PC-3 (cell line): Measurements from ENCODE around the gene NFKBIA. TPM values are rescaled to one million over a fixed set of nuclear protein-coding genes. Genes with fewer than 3 reads are reported as not detected.

ENCODE experiments used
- ATAC-seq: fragments of 200-7000 bp; cut with Tn5 transposase; 2 replicates; pipeline ENCODE4 v1.9.1; 2020; ENCODE audit warnings: mild to moderate bottlenecking, moderate library complexity
- BruUV-seq: library from RNA; stranded (reverse); fragments of 400-500 nt; replicated peaks from 2 replicates; lab custom pipeline; 2021; lab: Mats Ljungman, UMichigan
- CTCF ChIA-PET: fragments of 300-600 bp; sonication (Branson Sonifier 250); formaldehyde crosslinking; loops from one replicate; lab custom pipeline; 2022; ENCODE audit warnings: antibody characterized with exemption; lab: Charles Lee
- POLR2A ChIA-PET: fragments of 300-600 bp; sonication (Branson Sonifier 250); formaldehyde crosslinking; loops from one replicate; lab custom pipeline; 2022; ENCODE audit warnings: antibody characterized with exemption; ENCODE audit not compliant: unreplicated experiment; lab: Charles Lee
- DNase-seq: peaks from one replicate; pipeline ENCODE4 v3.0.0-alpha.2; 2015
- H2AFZ ChIP-seq: fragments of 300-600 bp; sonication (generic); 2 replicates; pipeline ENCODE4 v1.6.0; 2016; ENCODE audit warnings: antibody characterized with exemption, low read length
- H3F3A ChIP-seq: fragments of 300-600 bp; sonication (generic); one replicate; pipeline ENCODE4 v1.6.0; 2017; ENCODE audit warnings: antibody characterized with exemption, low read length, control low read depth, mild to moderate bottlenecking; ENCODE audit not compliant: unreplicated experiment
- H3K27ac ChIP-seq: fragments of 300-600 bp; sonication (generic); 2 replicates; pipeline ENCODE4 v1.5.1; 2016; ENCODE audit warnings: mild to moderate bottlenecking, low read length
- H3K27me3 ChIP-seq: fragments of 300-600 bp; sonication (generic); 2 replicates; pipeline ENCODE4 v1.6.1; 2016; ENCODE audit warnings: low read length, mixed read lengths
- H3K36me3 ChIP-seq: fragments of 300-600 bp; sonication (generic); 2 replicates; pipeline ENCODE4 v1.6.1; 2016; ENCODE audit warnings: low read depth, mixed run types, low read length, mixed read lengths
- H3K4me1 ChIP-seq: fragments of 300-600 bp; sonication (generic); 2 replicates; pipeline ENCODE4 v1.5.1; 2016; ENCODE audit warnings: low read length; ENCODE audit not compliant: insufficient read depth
- H3K4me2 ChIP-seq: fragments of 300-600 bp; sonication (generic); 2 replicates; pipeline ENCODE4 v1.6.0; 2016; ENCODE audit warnings: low read length
- H3K4me3 ChIP-seq: fragments of 300-600 bp; sonication (generic); 2 replicates; pipeline ENCODE4 v1.5.1; 2016; ENCODE audit warnings: mild to moderate bottlenecking, low read length, mixed read lengths
- H3K79me2 ChIP-seq: fragments of 300-600 bp; sonication (generic); 2 replicates; pipeline ENCODE4 v1.6.1; 2017; ENCODE audit warnings: low read length, mixed read lengths
- H3K9ac ChIP-seq: fragments of 300-600 bp; sonication (generic); 2 replicates; pipeline ENCODE4 v1.6.0; 2016; ENCODE audit warnings: mild to moderate bottlenecking, low read length
- H3K9me2 ChIP-seq: fragments of 300-600 bp; sonication (generic); replicated peaks from 2 replicates; pipeline ENCODE4 v1.6.1; 2016; ENCODE audit warnings: mixed run types, low read length, mixed read lengths
- H3K9me3 ChIP-seq: fragments of 300-600 bp; sonication (generic); 2 replicates; pipeline ENCODE4 v1.6.1; 2016; ENCODE audit warnings: low read length, mixed read lengths
- H4K20me1 ChIP-seq: fragments of 300-600 bp; sonication (generic); 2 replicates; pipeline ENCODE4 v1.6.1; 2016; ENCODE audit warnings: low read length, mixed read lengths
- EZH2 ChIP-seq: fragments of 300-600 bp; sonication (generic); IDR thresholded peaks from one replicate; pipeline ENCODE4 v1.6.1; 2017; ENCODE audit warnings: antibody characterized with exemption, mild to moderate bottlenecking, low read length; ENCODE audit not compliant: unreplicated experiment
- EZH2phosphoT487 ChIP-seq: fragments of 300-600 bp; sonication (generic); IDR thresholded peaks from 2 replicates; pipeline ENCODE4 v1.6.1; 2018; ENCODE audit warnings: mild to moderate bottlenecking, antibody characterized with exemption, low read length, borderline replicate concordance
- intact Hi-C: fragments of 100-400 bp; cut with micrococcal nuclease; formaldehyde crosslinking; loops from 2 replicates; pipeline ENCODE4 v1.9.0; 2023
- total RNA-seq: library from RNA; depleted of rRNA; stranded (reverse); fragments of >200 nt; gene quantifications from 2 replicates; pipeline ENCODE4 v1.2.3, GENCODE V29; 2014
- TF ChIP-seq, protein P1 (sequence below): fragments of 300-600 bp; sonication (generic); conservative IDR thresholded peaks from 2 replicates; pipeline ENCODE4 v1.5.1; 2017; ENCODE audit warnings: antibody characterized with exemption, low read depth, mild to moderate bottlenecking, low read length

NFKBIA gene
- total RNA-seq, 1 experiment from 2014 or later = 226 TPM

DNA sequence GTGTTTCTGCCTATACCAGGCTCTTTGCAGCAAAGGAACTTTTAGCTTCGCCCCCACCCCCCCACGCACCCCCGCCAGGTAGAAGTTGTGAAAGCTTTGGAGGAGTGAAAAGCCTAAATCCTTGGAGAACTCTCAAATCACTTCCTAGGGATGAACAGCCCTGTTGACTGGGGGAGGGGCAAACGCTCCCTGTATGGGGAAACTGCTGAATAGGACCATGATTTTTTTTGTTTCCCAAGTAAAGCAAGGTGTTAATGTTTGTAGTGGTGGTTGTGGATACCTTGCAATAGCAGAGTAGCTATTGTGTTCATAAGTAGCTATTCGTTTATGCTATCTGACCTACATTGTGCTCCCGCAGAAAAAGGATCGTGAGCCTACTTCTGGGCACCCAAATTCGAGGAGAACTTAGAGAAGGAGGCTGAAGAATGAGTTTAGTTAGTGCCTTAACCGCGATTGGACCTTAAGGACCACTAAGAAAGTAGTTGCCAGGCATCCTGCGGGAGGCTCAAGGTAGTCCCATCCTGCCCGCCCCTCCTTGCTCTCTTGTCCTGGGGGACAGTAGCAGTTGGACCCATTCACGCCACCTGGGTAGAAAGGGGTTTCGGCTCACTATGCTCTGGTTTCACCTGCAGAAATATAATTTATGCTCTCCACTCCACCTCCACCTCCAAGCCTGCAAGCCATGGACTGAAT, 901 bp upstream of the NFKBIA start:
- CTCF ChIA-PET = interaction anchor here (1.0 to 2.5 kb wide), 3 partner anchors 36 to 176 kb away, joined by 4 to 10 read pairs (median 7); no protein-coding TSS in a partner anchor
- no peaks in the 10 kb centered on the region for H3K27me3 ChIP-seq
- H3K79me2 ChIP-seq = peaks cover 32% of the 10 kb centered on the region
- peak overlapping the region; percentile 97 for H3K4me2 ChIP-seq
- intact Hi-C loops = loop anchor here (2.0 kb wide), 1 partner anchor 359 kb away; the partner anchor contains the start of gene FAM177A1
- no peak for TF ChIP-seq EZH2phosphoT487
- no peak for TF ChIP-seq EZH2
- TF ChIP-seq, protein P1, sequence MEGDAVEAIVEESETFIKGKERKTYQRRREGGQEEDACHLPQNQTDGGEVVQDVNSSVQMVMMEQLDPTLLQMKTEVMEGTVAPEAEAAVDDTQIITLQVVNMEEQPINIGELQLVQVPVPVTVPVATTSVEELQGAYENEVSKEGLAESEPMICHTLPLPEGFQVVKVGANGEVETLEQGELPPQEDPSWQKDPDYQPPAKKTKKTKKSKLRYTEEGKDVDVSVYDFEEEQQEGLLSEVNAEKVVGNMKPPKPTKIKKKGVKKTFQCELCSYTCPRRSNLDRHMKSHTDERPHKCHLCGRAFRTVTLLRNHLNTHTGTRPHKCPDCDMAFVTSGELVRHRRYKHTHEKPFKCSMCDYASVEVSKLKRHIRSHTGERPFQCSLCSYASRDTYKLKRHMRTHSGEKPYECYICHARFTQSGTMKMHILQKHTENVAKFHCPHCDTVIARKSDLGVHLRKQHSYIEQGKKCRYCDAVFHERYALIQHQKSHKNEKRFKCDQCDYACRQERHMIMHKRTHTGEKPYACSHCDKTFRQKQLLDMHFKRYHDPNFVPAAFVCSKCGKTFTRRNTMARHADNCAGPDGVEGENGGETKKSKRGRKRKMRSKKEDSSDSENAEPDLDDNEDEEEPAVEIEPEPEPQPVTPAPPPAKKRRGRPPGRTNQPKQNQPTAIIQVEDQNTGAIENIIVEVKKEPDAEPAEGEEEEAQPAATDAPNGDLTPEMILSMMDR = no peak
- ATAC-seq = no peak
- H3K9me2 ChIP-seq = no peaks in the 10 kb centered on the region
- BruUV-seq = no TSS peak
- H3K36me3 ChIP-seq = peaks cover 32% of the 10 kb centered on the region
- H3K4me3 ChIP-seq = peak overlapping the region; percentile 92
- H3K9ac ChIP-seq = peak overlapping the region; percentile 98
- H4K20me1 ChIP-seq = peaks cover 32% of the 10 kb centered on the region
- peaks cover 7% of the 10 kb centered on the region for H3F3A ChIP-seq
- H3K4me1 ChIP-seq = peaks cover 34% of the 10 kb centered on the region
- no peaks in the 10 kb centered on the region for H3K9me3 ChIP-seq
- peak overlapping the region; percentile 91 for H3K27ac ChIP-seq
- no peak for DNase-seq
- POLR2A ChIA-PET = interaction anchor here (0.5 to 3.3 kb wide), 14 partner anchors 9 to 359 kb away, joined by 3 to 143 read pairs (median 4); partner anchors contain the start of genes FAM177A1 and PSMA6
- H2AFZ ChIP-seq = peak overlapping the region; percentile 91

DNA sequence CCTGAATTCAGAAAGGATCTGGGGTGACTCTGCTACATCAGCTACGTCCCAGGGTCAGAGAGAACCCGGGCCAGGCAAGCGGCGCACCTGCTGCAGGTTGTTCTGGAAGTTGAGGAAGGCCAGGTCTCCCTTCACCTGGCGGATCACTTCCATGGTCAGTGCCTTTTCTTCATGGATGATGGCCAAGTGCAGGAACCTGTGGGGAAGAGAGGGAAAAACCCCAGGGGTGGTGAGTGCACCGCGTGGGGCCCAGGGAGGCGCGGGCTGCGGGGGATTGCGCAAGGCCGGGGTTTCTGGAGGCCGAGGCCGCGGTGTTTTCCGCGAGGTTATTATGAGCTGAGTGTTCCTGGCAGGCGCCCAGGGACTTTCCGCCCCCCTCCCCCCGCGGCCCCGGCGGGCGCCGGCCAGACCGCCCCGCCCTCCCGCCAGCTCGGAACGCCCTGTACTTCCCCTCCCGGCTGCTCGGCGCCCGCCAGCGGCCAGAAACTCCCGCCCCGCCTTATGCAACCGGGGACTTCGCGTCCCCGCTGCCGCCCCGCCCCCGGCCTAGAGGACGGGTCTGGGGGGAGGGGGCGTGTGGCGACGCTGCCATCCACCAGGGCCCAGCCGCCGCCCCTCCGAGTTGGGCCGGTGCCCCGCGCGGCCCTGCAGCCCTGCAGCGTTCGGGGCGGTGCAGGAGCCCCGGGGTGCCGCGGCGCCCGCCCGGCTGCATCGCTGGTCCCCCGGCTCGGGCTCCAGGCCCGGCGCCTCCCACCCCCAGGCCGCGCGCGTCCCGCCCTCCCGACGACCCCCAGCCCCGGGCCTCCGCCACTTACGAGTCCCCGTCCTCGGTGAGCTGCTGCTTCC, 723 bp downstream of the NFKBIA start:
- no peaks in the 10 kb centered on the region for H3K27me3 ChIP-seq
- peaks cover 34% of the 10 kb centered on the region for H3K4me1 ChIP-seq
- peaks cover 32% of the 10 kb centered on the region for H3K36me3 ChIP-seq
- H3K9me2 ChIP-seq = no peaks in the 10 kb centered on the region
- ATAC-seq (peak; percentile 66), DNase-seq (peak; percentile 93)
- H2AFZ ChIP-seq = no peak overlapping the region
- peak overlapping the region; percentile 92 for H3K4me3 ChIP-seq
- peaks cover 7% of the 10 kb centered on the region for H3F3A ChIP-seq
- ChIA-PET POLR2A (interaction anchor here (0.6 to 3.3 kb wide), 15 partner anchors 10 to 357 kb away, joined by 3 to 143 read pairs (median 4); partner anchors contain the start of genes FAM177A1 and PSMA6), CTCF (interaction anchor here (0.5 to 2.5 kb wide), 6 partner anchors 9 to 174 kb away, joined by 3 to 10 read pairs (median 4); no protein-coding TSS in a partner anchor)
- TF ChIP-seq, protein P1 = no peak
- TF ChIP-seq EZH2 (no peak), EZH2phosphoT487 (no peak)
- H3K9ac ChIP-seq = peak overlapping the region; percentile 98
- peak overlapping the region; percentile 97 for H3K4me2 ChIP-seq
- H3K27ac ChIP-seq = peak overlapping the region; percentile 91
- H3K79me2 ChIP-seq = peaks cover 32% of the 10 kb centered on the region
- intact Hi-C loops = loop anchor here (2.0 kb wide), 2 partner anchors 29 to 357 kb away; partner anchors contain the start of gene FAM177A1
- no TSS peak for BruUV-seq
- H4K20me1 ChIP-seq = peaks cover 32% of the 10 kb centered on the region
- no peaks in the 10 kb centered on the region for H3K9me3 ChIP-seq
